ENCODE results near the gene CCDC116.

Gene CCDC116

GRCh38 chr22:21660904-21661303 lies 28.3 kb downstream of the CCDC116 start:
- Histone ChIP-seq H3K79me2 (ENCODE audit: low read length) (no peaks in the 10 kb centered on the region), H3K9ac (ENCODE audit: low read length) (no peak overlapping the region), H3K27ac (ENCODE audit: low read length) (no peak overlapping the region), H3K27me3 (replicated peaks; ENCODE audit: insufficient read depth, low read length) (peaks cover 14% of the 10 kb centered on the region), H2AFZ (ENCODE audit: low read length) (no peak overlapping the region), H3K9me2 (replicated peaks; ENCODE audit: insufficient read depth, low read length) (no peaks in the 10 kb centered on the region), H3K9me3 (replicated peaks; ENCODE audit: insufficient read depth, low read length) (no peaks in the 10 kb centered on the region), H3F3A (ENCODE audit: insufficient read depth, low read length) (peaks cover 11% of the 10 kb centered on the region), H4K20me1 (ENCODE audit: insufficient read depth, low read length) (no peaks in the 10 kb centered on the region), H3K4me1 (ENCODE audit: low read length) (peaks cover 7% of the 10 kb centered on the region), H3K4me3 (ENCODE audit: low read length) (no peak overlapping the region), H3K36me3 (replicated peaks; ENCODE audit: insufficient read depth, low read length) (no peaks in the 10 kb centered on the region), H3K4me2 (ENCODE audit: low read depth, low read length) (no peak overlapping the region)
- no peak for DNase-seq
- TF ChIP-seq EZH2phosphoT487 (IDR thresholded peaks at IDR 0.05; ENCODE audit: low read length) (no peak), EZH2 (optimal IDR thresholded peaks at IDR 0.05; ENCODE audit: low read depth, low read length) (no peak)
- TF ChIP-seq, protein P1, sequence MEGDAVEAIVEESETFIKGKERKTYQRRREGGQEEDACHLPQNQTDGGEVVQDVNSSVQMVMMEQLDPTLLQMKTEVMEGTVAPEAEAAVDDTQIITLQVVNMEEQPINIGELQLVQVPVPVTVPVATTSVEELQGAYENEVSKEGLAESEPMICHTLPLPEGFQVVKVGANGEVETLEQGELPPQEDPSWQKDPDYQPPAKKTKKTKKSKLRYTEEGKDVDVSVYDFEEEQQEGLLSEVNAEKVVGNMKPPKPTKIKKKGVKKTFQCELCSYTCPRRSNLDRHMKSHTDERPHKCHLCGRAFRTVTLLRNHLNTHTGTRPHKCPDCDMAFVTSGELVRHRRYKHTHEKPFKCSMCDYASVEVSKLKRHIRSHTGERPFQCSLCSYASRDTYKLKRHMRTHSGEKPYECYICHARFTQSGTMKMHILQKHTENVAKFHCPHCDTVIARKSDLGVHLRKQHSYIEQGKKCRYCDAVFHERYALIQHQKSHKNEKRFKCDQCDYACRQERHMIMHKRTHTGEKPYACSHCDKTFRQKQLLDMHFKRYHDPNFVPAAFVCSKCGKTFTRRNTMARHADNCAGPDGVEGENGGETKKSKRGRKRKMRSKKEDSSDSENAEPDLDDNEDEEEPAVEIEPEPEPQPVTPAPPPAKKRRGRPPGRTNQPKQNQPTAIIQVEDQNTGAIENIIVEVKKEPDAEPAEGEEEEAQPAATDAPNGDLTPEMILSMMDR (IDR thresholded peaks at IDR 0.05; ENCODE audit: low read length) = no peak

DNA sequence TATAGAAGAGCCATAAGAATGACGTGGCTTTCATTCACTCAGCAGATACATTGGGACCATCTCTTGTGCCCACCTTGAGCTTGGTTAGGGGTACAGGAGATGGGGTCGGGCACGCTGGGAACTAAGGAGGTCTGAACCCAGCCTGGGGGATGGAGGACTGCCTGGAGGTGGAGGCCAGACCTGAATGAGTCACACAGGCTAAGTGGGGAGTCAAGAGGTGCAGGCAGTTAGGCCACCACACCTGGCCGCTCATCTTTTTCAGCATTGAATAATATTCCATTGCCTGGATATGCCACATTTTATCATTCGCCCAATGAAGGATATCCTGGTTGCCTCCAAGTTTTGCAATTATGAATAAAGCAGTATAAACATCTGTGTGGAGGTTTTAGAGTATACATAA lies 29.4 kb downstream of the CCDC116 start:
- Histone ChIP-seq H3K79me2 (ENCODE audit: low read length) (peaks cover 5% of the 10 kb centered on the region), H3K27me3 (replicated peaks; ENCODE audit: insufficient read depth, low read length) (peaks cover 14% of the 10 kb centered on the region), H3F3A (ENCODE audit: insufficient read depth, low read length) (peaks cover 5% of the 10 kb centered on the region; the same call in 1 of the 2 replicates), H3K4me3 (ENCODE audit: low read length) (no peak overlapping the region), H3K9me3 (replicated peaks; ENCODE audit: insufficient read depth, low read length) (no peaks in the 10 kb centered on the region), H4K20me1 (ENCODE audit: insufficient read depth, low read length) (no peaks in the 10 kb centered on the region), H2AFZ (ENCODE audit: low read length) (no peak overlapping the region), H3K4me2 (ENCODE audit: low read depth, low read length) (no peak overlapping the region), H3K36me3 (replicated peaks; ENCODE audit: insufficient read depth, low read length) (no peaks in the 10 kb centered on the region), H3K27ac (ENCODE audit: low read length) (no peak overlapping the region), H3K9me2 (replicated peaks; ENCODE audit: insufficient read depth, low read length) (no peaks in the 10 kb centered on the region), H3K9ac (ENCODE audit: low read length) (no peak overlapping the region), H3K4me1 (ENCODE audit: low read length) (peaks cover 3% of the 10 kb centered on the region)
- no peak for DNase-seq
- TF ChIP-seq EZH2 (optimal IDR thresholded peaks at IDR 0.05; ENCODE audit: low read depth, low read length) = no peak
- TF ChIP-seq EZH2phosphoT487 (IDR thresholded peaks at IDR 0.05; ENCODE audit: low read length) = no peak
- TF ChIP-seq, protein P1 (IDR thresholded peaks at IDR 0.05; ENCODE audit: low read length) = no peak

DNA sequence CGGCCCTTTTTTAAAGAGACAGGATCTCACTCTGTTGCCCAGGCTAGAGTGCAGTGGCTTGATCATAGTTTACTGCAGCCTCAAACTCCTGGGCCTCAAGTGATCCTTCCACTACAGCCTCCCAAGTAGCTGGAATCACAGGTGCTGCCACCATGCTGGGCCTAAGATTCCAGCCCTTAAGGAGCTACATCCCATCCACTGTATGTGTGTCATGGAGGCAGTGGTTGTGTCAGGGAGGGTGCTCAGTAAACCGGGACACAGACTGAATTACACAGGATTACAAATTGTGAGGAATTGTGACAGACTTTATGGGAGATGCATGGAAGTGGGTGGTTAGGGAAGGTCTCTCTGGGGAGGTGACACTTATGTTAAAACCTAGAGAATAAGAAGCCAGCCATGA lies 31.2 kb downstream of the CCDC116 start:
- Histone ChIP-seq H3K9me3 (replicated peaks; ENCODE audit: insufficient read depth, low read length) (no peaks in the 10 kb centered on the region), H3F3A (ENCODE audit: insufficient read depth, low read length) (peaks cover 3% of the 10 kb centered on the region; the same call in 1 of the 2 replicates), H3K9me2 (replicated peaks; ENCODE audit: insufficient read depth, low read length) (no peaks in the 10 kb centered on the region), H3K27me3 (replicated peaks; ENCODE audit: insufficient read depth, low read length) (peaks cover 14% of the 10 kb centered on the region), H3K4me1 (ENCODE audit: low read length) (no peaks in the 10 kb centered on the region), H3K4me3 (ENCODE audit: low read length) (no peak overlapping the region), H3K9ac (ENCODE audit: low read length) (no peak overlapping the region), H3K79me2 (ENCODE audit: low read length) (peaks cover 14% of the 10 kb centered on the region), H3K27ac (ENCODE audit: low read length) (no peak overlapping the region), H4K20me1 (ENCODE audit: insufficient read depth, low read length) (no peaks in the 10 kb centered on the region), H3K36me3 (replicated peaks; ENCODE audit: insufficient read depth, low read length) (no peaks in the 10 kb centered on the region), H3K4me2 (ENCODE audit: low read depth, low read length) (no peak overlapping the region), H2AFZ (ENCODE audit: low read length) (no peak overlapping the region)
- no peak for TF ChIP-seq EZH2 (optimal IDR thresholded peaks at IDR 0.05; ENCODE audit: low read depth, low read length)
- TF ChIP-seq, protein P1 (IDR thresholded peaks at IDR 0.05; ENCODE audit: low read length) = no peak
- TF ChIP-seq EZH2phosphoT487 (IDR thresholded peaks at IDR 0.05; ENCODE audit: low read length) = no peak
- DNase-seq = no peak

Data from MM.1S (cell line).